Measurements from ENCODE around the gene UBE2R2. TPM values are rescaled to one million over a fixed set of nuclear protein-coding genes. Genes with fewer than 3 reads are reported as not detected.
A peak's percentile ranks its signal among the peaks of the same experiment; 100 is the strongest.
"Not testable (repeated sequence)": the region's sequence is repeated elsewhere in the genome, so short reads cannot be mapped to it uniquely, and the experiment has no call there.

UBE2R2 gene
- polyA plus RNA-seq, 3 donors: 30.5 to 50.1 (median 37.2) TPM

DNA sequence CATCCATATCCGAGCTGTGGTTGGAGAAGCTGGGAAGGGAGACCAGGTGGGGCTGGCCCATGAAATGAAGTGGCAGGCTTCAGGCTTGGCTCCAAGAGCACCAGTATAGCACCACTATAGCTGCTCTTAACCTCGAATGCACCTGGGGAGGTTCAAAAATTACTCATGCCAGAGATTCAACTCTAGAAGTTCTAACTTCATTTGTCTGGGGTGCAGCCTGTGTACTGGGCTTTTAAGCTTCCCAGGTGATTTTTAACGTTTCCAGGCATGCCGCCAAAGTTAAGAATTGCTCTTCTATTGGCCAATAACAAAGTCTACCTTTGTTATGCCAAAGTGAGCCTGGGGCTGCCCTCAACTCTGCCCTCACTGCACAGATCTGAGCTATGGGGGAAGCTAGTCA is 21.1 kb upstream of the UBE2R2 start:
- 90% methylated on average over 2 of the region's 4 CpGs for WGBS (ENCODE audit: insufficient coverage)
- no peak overlapping the region for H3K4me2 ChIP-seq (replicated peaks; ENCODE audit: extremely low read depth, low read length, poor library complexity, severe bottlenecking)

GRCh38 chr9:33796679-33797078 is 20.3 kb upstream of the UBE2R2 start:
- H2AFZ ChIP-seq (ENCODE audit: insufficient read depth, low read depth, low read length, poor library complexity, severe bottlenecking); H3K27me3 ChIP-seq (ENCODE audit: control insufficient read depth in 2 of 2, insufficient read depth in 2 of 2, low read length in 2 of 2); H3K79me2 ChIP-seq (ENCODE audit: insufficient read depth, low read length); H3K4me2 ChIP-seq (replicated peaks; ENCODE audit: extremely low read depth, low read length, poor library complexity, severe bottlenecking); H3K4me3 Mint-ChIP-seq; H3K9ac ChIP-seq (ENCODE audit: insufficient read depth, low read length, poor library complexity, severe bottlenecking); DNase-seq; H3K27ac Mint-ChIP-seq; H3K27ac ChIP-seq (ENCODE audit: low read depth in 1 of 2, low read length in 2 of 2); H3K4me1 ChIP-seq (ENCODE audit: control insufficient read depth in 1 of 2, insufficient read depth in 2 of 2, low read length in 2 of 2); H3K4me3 ChIP-seq (replicated peaks in 1 of 3; ENCODE audit: low read depth in 2 of 3, low read length in 3 of 3); H3K9me3 ChIP-seq (replicated peaks in 1 of 2; ENCODE audit: control insufficient read depth in 1 of 2, insufficient read depth in 1 of 2, low read length in 2 of 2); intact Hi-C loops (cut with micrococcal nuclease); H3K36me3 Mint-ChIP-seq; H4K20me1 ChIP-seq (ENCODE audit: insufficient read depth, low read length); H3K36me3 ChIP-seq (replicated peaks in 1 of 2; ENCODE audit: control insufficient read depth in 1 of 2, insufficient read depth in 2 of 2, low read length in 2 of 2); H3K4me1 Mint-ChIP-seq: not testable (repeated sequence)
- 83% methylated on average over 5 of the region's 5 CpGs for WGBS (ENCODE audit: insufficient coverage)
- peaks cover 0 to 12% (median 4%) of the 10 kb centered on the region in 7 donors for H3K9me3 Mint-ChIP-seq
- peaks cover 5 to 16% (median 14%) of the 10 kb centered on the region in 3 donors for H3K27me3 Mint-ChIP-seq (ENCODE audit: low read depth in 3 of 3)

More for the DNA sequence above, 21.1 kb upstream of the UBE2R2 start:
- H3K27me3 Mint-ChIP-seq (ENCODE audit: low read depth in 3 of 3): peaks cover 5 to 16% (median 14%) of the 10 kb centered on the region in 3 donors
- H3K4me3 Mint-ChIP-seq: no peak overlapping the region
- Histone ChIP-seq H3K9me3 (replicated peaks in 1 of 2; ENCODE audit: control insufficient read depth in 1 of 2, insufficient read depth in 1 of 2, low read length in 2 of 2) (no peaks in the 10 kb centered on the region), H3K27ac (ENCODE audit: low read depth in 1 of 2, low read length in 2 of 2) (no peak overlapping the region), H3K79me2 (ENCODE audit: insufficient read depth, low read length) (no peaks in the 10 kb centered on the region), H3K4me3 (replicated peaks in 1 of 3; ENCODE audit: low read depth in 2 of 3, low read length in 3 of 3) (no peak overlapping the region), H4K20me1 (ENCODE audit: insufficient read depth, low read length) (no peaks in the 10 kb centered on the region), H3K27me3 (ENCODE audit: control insufficient read depth in 2 of 2, insufficient read depth in 2 of 2, low read length in 2 of 2) (no peaks in the 10 kb centered on the region), H3K9ac (ENCODE audit: insufficient read depth, low read length, poor library complexity, severe bottlenecking) (no peak overlapping the region), H3K4me1 (ENCODE audit: control insufficient read depth in 1 of 2, insufficient read depth in 2 of 2, low read length in 2 of 2) (no peaks in the 10 kb centered on the region), H2AFZ (ENCODE audit: insufficient read depth, low read depth, low read length, poor library complexity, severe bottlenecking) (no peak overlapping the region), H3K36me3 (replicated peaks in 1 of 2; ENCODE audit: control insufficient read depth in 1 of 2, insufficient read depth in 2 of 2, low read length in 2 of 2) (no peaks in the 10 kb centered on the region)
- H3K4me1 Mint-ChIP-seq: peaks cover 8% of the 10 kb centered on the region
- peaks cover 0 to 12% (median 4%) of the 10 kb centered on the region in 7 donors for H3K9me3 Mint-ChIP-seq
- H3K36me3 Mint-ChIP-seq: no peaks in the 10 kb centered on the region
- peak overlapping the region in 1 of 7 donors; percentile 43 for H3K27ac Mint-ChIP-seq
- intact Hi-C loops (cut with micrococcal nuclease): no loop called here
- TF ChIP-seq CTCF (IDR thresholded peaks at IDR 0.05): no peak
- no peak for DNase-seq

All from CD14-positive monocyte (primary cell).